Measurements from ENCODE around the gene HNRNPA3.

Gene HNRNPA3

DNA sequence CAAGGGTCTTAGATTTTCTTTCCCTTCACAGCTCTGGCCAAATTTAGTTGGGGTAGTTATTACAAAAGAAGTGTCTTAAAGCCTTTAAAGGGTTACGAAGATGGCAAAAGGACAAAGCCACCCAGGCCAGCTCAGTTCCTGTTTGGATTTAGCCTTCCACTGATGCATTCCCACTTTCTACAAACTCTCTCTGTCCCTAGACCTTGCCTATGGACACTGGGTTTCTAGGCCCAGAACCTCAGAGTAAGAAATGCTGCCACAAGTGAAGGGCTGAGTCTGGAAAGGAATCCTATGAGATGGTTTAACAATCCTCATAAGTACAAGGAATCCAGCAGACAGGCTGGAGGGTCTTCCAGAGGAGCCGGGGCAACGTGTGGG is 38.6 kb downstream of the HNRNPA3 start:
- DNase-seq (ENCODE audit: low read depth), result no peak
- TF ChIP-seq, protein P1, sequence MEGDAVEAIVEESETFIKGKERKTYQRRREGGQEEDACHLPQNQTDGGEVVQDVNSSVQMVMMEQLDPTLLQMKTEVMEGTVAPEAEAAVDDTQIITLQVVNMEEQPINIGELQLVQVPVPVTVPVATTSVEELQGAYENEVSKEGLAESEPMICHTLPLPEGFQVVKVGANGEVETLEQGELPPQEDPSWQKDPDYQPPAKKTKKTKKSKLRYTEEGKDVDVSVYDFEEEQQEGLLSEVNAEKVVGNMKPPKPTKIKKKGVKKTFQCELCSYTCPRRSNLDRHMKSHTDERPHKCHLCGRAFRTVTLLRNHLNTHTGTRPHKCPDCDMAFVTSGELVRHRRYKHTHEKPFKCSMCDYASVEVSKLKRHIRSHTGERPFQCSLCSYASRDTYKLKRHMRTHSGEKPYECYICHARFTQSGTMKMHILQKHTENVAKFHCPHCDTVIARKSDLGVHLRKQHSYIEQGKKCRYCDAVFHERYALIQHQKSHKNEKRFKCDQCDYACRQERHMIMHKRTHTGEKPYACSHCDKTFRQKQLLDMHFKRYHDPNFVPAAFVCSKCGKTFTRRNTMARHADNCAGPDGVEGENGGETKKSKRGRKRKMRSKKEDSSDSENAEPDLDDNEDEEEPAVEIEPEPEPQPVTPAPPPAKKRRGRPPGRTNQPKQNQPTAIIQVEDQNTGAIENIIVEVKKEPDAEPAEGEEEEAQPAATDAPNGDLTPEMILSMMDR (conservative IDR thresholded peaks at IDR 0.05; ENCODE audit: low read depth, low read length), result no peak
- H3K4me3 ChIP-seq (ENCODE audit: low read length), result no peak overlapping the region

DNA sequence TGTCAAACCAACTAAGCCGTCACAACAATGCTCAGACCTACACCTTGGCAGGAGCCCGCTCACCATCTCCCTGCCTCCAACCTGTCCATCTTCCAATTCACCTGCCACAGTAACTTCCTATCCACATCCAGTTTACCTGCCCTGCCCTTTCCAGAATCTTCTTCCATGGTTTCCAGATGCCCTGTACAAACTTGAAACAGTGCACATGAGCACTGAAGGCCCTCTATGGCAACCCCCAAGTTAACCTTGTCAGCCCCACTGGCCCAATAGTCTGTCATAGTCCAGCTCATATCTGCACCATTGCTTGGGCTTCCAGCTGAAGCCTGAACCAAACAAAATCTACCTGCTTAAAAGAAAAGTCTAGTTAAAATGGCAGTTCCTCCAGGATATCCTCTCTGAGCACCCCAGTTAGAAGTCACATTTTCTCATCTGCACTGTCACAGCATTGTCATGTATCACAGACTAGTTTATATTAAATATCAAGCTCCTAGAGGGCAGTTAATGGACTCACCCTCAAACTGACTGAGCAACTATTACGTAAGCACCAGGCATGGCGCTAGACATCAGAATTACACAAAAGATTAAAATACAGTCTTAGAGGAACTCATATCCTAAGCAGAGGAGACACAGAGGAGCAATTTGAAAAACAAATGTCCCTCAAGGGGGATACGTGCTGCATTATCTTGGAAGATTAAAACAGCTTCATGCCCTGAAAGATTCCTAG is 40.4 kb downstream of the HNRNPA3 start:
- no peak overlapping the region for H3K4me3 ChIP-seq (ENCODE audit: low read length)
- TF ChIP-seq, protein P1 (conservative IDR thresholded peaks at IDR 0.05; ENCODE audit: low read depth, low read length), result no peak

DNA sequence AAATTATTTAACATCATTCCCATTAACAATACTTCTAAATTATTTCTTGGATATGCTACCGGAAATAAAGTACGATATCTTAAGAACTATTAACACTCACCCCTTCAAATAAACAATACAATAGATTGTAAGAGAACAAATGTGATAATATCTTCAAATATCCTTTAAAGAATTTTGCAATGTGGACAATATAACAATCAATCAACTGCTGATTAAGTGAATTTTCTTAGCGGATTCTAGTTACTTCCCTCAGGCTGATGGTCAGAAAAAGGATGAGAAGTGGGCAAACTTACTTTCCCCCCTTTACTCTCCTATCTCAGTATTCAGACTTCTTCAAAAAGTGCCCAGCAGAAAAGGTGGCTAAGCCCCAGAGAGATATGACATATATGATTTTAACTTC is 41.1 kb downstream of the HNRNPA3 start:
- TF ChIP-seq, protein P1 (conservative IDR thresholded peaks at IDR 0.05; ENCODE audit: low read depth, low read length), result no peak
- no peak overlapping the region for H3K4me3 ChIP-seq (ENCODE audit: low read length)

More for the DNA sequence above, 40.4 kb downstream of the HNRNPA3 start:
- DNase-seq (ENCODE audit: low read depth), result no peak

DNA sequence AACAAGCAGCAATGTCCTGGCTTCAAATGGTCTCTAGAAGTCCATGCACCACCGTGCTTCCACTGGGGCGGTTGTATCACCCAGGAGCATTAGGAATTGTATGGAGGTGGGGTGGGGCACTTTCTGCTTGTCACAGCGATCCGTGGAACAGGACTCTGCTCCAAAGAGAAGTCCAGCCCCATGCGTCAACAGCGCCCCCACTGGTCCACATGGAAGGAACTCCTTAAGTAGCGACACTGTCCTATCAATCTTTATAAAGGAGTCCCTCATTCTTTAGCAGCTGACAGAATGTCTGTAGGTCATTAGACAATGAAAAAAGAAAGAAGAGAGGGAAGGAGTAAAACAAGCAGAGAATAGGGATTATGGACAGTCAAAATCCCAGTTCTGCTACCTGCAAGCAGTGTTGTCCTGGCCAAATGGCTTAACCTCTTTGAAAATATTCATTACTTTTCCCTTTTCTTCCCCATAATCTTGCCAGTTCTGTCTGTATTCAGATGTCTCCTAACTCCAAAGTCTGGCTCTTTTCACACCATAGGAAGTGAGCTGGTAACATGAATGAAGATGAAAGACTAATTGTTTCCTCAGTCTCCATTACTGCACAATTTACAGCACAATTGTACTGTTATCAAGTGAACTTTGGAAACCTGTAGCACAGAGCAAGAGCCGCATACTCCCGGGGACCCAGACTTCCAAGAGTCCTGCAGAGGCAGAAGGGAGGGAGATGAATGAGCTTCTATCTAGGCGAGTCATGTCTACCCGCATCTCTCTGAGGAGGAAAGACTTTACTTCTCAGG is 42.0 kb downstream of the HNRNPA3 start:
- TF ChIP-seq, protein P1 (conservative IDR thresholded peaks at IDR 0.05; ENCODE audit: low read depth, low read length), result peak; percentile 60
- no peak overlapping the region for H3K4me3 ChIP-seq (ENCODE audit: low read length)
- DNase-seq (ENCODE audit: low read depth), result no peak

More for the DNA sequence above, 41.1 kb downstream of the HNRNPA3 start:
- DNase-seq (ENCODE audit: low read depth), result no peak

DNA sequence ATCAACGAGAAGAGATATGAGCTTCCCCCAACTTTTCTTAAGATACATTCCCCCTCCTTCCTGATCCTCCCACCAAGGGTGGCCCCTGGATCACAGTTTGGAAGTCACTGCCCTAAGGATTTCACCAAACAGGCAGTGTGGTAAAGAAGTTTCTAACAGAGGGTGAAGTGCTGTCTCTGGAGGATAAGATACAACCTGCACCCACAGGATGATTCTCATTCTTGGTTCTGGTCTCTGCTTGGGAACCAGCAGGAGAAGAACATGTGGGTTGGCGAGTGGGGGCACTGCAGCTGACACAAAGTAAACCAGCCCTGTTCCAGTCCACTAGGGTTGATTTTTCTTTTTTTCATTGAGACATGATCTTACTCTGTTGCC is 42.6 kb downstream of the HNRNPA3 start:
- no peak overlapping the region for H3K4me3 ChIP-seq (ENCODE audit: low read length)
- no peak for DNase-seq (ENCODE audit: low read depth)
- TF ChIP-seq, protein P1 (conservative IDR thresholded peaks at IDR 0.05; ENCODE audit: low read depth, low read length), result no peak

DNA sequence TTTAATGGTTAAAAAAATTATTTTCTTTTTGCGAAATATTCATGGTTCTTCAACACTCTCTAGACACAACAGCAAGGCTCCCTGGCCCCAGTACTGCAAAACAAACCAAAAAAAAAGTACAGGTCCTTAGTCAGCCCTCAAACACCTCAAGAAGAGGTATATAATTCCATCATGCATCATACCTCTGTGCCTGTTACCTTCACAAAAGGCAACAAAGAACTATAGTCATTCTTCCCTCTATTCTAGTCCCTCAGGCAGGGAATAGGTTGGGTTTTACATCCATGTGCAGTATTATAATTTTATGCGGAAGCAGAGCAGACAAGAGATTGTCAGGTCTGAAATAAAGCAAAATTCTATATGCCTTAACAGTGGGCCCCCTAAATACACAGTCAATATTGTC is 43.4 kb downstream of the HNRNPA3 start:
- DNase-seq (ENCODE audit: low read depth), result no peak
- TF ChIP-seq, protein P1 (conservative IDR thresholded peaks at IDR 0.05; ENCODE audit: low read depth, low read length), result no peak
- H3K4me3 ChIP-seq (ENCODE audit: low read length), result no peak overlapping the region

DNA sequence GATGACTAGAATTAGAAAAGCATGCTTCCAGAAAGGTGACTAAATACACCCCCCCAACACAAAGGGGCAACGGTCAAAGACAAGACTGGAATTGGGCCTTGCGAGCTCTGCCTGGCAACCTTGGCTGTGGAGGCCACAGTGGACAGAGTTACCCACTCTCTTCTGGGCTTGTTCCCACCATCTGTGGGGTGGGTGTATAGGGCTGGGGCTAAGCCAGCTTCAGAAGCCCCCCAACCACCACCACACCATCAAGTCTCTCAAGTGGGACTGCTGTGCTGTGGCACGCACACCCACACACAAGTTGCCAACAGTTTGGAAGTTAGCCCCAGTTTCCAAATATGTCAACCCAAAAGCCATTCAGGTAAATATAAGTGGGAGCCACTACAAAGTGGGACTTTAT is 44.1 kb downstream of the HNRNPA3 start:
- H3K4me3 ChIP-seq (ENCODE audit: low read length), result no peak overlapping the region
- TF ChIP-seq, protein P1 (conservative IDR thresholded peaks at IDR 0.05; ENCODE audit: low read depth, low read length), result no peak
- no peak for DNase-seq (ENCODE audit: low read depth)
